ENCODE results near the gene GTSE1.

Gene GTSE1

DNA sequence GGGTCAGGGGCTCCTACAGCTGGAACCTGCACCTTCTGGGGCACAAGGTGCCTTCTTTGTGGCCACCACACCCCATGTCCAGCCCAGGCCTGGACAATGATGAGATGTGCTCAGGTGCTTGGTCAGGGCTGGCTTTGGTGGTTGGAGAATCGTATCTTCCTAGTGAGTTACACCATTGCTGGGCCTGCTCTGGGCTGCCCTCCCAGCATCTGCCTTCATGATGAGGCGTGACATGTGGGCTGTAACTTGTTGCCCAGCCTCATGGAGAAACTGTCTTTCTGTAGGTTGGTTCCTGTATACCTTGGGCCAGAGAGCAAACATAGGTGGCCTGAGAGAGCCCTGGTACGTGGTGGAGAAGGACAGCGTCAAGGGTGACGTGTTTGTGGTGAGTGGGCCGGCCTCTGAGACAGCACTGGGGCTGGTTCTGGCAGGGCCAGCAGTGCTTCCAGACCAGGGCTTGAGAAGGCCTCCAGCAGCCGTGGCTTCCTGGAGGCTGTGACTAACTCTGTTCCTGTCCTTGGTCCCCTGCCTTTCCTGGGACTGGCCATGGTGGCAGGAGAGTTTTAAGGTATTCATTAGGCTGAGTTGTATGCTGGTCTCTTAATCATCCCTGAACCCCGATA lies 56.9 kb downstream of the GTSE1 start:
- DNase-seq (ENCODE audit: low spot score), result no peak

DNA sequence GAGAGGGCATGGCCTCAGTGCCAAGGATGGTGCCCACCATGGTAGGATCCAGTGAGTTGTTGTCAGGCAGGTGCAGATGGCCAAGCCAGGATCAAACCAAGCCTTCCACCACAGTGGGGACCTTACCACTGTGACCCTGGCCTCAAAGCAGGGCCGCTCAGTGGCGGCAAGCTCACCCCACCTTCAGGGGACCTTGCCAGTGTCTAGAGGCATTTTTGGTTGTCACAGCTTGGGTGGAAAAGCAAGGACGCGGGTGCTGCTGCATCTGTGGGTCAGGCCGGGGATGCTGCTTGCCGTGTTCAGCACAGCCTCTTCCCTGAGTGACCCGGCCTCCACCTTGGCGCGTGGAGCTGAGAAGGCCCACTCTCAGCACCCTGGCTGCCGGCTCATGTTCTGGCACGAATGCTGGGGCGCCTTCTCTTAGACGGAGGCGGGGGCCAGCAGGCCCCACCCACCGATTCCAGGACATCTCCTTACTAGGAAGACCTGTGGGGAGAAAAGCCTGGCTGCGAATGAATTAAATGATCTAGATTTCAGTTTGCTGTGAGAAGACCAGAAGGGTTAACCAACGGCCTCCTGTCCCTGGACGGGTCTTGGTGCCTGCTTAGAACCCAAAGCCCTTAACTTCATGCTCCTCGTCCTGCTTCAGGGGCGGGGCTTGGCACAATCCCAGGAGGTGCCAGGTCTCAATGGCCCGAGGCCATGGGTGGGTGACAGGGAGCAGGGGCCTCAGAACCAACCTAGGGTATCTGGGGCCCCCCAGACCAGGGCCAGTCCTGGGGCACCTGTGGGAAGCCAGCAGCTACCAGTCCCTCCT lies 57.7 kb downstream of the GTSE1 start:
- DNase-seq (ENCODE audit: low spot score), result no peak

DNA sequence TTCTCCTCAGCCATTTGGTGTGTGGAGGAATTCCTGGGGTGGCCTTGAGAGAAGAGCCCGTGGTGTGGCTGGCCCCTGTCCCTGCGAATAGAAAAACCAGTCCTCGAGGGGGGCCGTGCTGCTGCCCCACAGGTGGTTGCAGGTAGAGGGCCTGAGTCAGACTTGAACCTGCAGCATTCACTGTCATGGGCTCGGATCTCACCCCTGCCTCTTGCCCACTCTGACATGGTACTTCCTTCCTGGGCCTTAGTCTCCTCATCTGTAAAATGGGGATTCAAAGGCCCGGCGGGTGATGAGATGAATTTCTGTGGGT lies 58.3 kb downstream of the GTSE1 start:
- DNase-seq (ENCODE audit: low spot score), result no peak

DNA sequence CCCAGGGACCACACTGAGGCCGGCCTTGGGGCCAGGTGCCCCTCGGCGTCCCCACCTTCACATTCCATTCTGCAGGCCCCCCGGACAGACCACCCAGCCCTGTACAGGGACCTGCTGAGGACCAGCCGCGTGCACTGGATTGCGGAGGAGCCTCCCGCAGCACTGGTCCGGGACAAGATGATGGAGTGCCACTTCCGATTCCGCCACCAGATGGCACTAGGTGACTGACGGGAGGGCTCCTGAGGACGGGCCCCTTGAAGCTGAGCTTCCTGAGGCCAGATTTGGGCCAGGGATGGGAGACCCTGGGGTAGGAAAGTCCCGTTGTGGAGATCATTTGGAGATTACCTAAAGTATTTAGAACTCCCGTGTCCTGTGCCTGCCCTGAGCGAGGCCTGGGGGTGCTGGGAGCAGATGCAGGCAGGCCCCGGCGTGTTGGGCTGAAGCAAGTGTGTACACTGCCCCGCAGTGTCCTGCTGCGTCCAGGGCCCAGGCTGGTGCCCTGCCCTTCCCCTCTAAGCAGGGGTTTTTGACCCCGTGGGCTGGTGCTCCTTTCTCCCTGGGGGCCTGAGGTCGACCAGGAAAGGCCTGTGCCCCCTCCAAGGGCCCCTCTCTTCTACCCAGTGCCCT lies 58.8 kb downstream of the GTSE1 start:
- peak; percentile 87 for DNase-seq (ENCODE audit: low spot score)

GRCh38 chr22:46355996-46356471 lies 59.4 kb downstream of the GTSE1 start:
- no peak for DNase-seq (ENCODE audit: low spot score)

DNA sequence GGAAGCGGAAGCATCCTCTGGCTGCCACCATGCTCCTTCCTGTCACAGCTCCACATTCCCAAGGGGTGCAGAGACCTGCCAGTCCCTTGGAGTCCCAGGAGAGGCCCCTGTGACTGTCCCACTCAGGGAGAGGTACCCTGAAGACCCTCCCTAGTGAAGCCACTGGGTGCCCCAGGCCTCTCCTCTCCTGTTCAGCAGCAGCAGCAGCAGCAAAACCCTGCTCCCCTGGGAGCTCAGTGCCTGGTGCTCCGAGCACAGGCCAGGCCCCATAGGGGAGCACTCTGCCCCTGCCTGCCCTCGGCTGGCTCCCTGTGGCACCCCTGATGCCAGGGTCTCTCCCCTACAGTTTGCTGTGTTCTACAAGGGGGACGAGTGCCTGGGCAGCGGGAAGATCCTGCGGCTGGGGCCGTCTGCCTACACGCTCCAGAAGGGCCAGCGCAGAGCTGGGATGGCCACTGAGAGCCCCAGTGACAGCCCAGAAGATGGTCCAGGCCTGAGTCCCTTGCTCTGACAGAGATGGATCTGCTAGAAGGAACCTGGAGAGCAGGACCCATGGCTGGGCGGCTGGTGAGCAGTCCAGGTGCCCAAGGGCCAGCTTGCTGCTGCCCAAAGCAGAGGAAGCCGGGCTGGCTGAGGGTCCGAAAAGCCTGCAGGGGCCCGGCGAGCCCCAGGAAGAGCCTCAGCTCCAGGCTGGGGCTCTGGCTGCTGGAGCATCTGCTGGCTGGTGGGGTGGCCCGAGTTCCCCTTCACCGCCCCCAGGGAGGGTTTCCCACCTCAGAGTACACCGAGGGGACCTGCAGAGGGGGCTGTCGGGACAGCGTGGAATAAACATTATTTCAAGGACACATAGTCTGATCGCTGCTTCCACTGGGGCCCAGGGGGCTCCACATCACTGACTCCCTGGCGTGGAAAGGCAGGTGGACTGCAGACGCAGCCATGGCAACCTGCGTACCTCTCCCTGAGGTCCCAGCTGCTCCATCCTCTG lies 60.1 kb downstream of the GTSE1 start:
- DNase-seq (ENCODE audit: low spot score), result no peak

DNA sequence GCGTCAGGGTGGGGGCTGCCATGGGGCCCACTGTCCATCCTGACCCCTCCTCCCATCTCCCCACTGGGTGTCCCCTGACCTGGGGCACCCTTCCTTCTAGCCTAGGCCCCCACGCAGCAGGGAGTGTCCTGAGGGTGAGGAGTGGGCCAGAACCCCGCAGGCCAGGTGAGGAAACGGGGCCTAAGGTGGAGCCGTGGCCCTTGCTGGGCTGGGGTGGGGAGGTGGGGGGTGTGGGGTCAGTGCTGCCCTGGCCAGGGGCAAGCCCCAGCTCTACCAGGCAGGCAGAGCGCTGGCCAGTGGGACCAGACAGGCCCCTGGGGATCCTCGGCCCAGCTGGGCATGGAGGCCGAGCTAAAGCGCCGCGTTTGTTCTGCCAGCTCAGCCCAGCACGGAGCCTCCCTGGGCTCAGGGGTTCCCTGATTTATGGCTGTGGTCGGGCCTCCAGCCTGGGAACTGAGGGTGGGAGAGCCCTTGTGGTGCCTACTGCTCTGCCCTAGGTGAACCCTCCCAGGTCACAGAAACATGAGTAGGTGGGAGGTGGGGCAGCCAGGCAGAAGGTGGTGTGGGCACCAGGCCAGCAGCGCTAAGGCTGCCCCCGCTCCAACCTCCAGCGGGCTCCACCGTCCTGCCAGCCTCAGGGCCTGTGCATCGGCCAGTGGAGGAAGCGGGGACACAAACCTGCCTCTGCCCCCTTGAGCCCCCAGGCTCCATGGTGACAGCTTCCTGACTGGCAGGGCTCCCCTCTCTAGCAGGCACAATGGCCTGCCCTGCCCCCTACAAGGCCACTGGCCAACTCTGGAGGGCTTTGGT lies 61.2 kb downstream of the GTSE1 start:
- no peak for DNase-seq (ENCODE audit: low spot score)

- DNase-seq (ENCODE audit: low spot score), result no peak
Measured at GRCh38 chr22:46358766-46359165, 62.1 kb downstream of the GTSE1 start.

DNA sequence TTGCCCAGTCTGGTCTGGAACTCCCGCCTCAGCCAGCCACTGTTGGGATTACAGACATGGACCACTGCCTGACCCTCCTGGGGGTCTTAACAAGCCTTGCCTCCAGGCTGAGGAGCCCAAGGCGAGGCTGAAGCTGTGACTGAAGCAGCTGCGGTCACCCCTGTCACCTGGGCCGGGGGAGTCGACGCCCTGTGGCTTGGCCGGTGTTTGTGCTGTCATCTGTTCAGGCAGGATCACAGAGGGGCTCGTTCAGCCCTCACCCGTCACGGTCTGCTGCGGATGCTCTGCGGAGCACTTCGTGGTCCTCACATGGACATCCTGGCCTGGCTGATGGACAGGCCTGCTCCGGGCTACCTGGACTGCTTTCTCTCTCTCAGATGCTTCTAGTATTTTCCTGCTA lies 62.7 kb downstream of the GTSE1 start:
- DNase-seq (ENCODE audit: low spot score), result no peak

DNA sequence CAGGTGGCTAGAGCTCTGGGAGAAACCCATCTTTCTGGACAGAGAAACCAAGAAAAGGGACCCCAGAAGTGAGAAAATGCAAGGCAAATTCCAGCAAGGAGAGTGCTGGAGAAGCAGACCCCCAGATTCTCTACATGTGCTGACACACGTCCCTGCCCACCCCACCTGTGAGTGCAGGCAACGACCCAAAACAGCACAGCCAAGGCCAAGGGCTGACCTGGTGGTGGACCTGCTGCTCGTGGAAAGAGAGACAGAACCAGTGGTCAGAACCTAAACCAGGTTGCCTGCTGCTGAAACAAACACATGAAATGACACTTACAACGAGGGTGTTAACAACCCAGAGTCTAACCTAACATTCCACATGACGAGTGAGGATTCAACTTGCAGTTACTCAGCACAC lies 63.4 kb downstream of the GTSE1 start:
- DNase-seq (ENCODE audit: low spot score), result no peak

DNA sequence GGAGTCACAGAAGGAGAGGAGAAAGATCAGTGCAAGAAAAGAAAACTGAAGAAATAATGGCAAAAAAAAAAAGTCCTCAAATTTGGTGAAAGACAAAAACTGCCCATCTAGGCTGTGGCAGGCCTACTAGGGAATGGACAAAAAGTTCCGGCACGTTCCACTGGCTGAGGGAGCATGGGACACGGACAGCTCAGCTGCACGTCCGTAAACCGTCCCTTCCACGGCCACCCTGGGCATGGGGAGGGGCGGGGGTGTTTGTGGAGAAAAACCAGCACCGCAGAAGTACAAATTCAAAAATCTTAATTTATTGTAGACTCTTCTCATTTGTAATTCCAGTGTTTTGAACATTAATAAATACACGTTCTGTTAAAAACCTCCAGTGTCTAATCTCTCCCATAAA lies 64.2 kb downstream of the GTSE1 start:
- no peak for DNase-seq (ENCODE audit: low spot score)

DNA sequence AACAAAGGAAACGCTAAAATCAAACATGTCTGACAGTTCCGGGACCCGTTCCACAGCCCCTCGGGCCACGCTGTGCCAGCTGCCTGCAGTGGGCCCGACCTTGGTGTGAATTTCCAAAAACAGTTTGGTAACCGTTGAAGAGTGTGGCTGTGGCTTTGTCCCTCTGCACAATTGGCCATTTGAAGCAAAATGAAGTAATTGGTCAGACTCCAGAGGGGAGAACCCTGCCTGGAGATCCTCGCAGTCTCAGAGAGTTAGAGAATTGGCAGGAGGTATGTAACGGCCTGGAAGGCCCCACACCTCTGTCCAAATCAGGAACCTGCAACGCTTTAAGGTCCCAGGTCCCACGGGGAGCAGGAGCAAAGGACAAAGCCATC lies 65.1 kb downstream of the GTSE1 start:
- no peak for DNase-seq (ENCODE audit: low spot score)

- peak; percentile 26 for DNase-seq (ENCODE audit: low spot score)
Measured at GRCh38 chr22:46362203-46362933, 65.7 kb downstream of the GTSE1 start.

- no peak for DNase-seq (ENCODE audit: low spot score)
Measured at GRCh38 chr22:46362934-46363515, 66.4 kb downstream of the GTSE1 start.

DNA sequence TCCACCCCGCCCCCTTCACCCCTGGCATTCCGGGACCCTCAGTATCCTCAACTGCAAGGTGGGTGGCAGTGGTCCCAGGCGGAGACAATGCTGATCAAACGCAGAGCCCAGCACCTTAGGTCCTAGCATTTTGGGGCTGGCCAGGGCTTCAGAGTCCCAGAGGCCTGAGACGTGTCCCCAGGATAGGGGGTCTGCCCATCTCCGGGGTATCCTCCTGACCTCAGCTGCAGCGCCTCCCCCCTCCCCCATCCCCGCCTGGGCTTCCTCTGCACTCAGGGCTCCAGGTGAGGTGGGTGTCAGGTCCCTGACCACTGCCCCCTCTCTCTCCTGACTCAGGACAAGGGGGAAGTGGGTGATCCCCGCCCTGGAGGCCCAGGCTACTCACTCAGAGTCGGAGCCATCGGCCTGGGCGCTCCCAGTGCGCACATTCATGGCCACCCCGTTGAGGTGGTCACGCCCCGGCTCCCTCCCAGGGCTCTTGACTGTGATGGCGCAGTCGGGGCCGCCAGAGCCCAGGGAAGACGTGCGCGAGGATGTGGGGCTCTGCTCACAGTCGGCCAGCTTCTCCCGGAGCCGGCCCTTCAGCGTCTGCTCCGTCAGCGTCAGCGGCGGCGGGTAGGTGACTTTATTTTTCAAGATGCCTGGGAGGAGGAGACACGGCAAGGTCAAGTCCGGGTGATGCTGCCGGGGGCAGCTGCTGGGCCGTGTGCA lies 67.1 kb downstream of the GTSE1 start:
- DNase-seq (ENCODE audit: low spot score), result no peak

GRCh38 chr22:46364341-46365165 lies 67.9 kb downstream of the GTSE1 start:
- no peak for DNase-seq (ENCODE audit: low spot score)

DNA sequence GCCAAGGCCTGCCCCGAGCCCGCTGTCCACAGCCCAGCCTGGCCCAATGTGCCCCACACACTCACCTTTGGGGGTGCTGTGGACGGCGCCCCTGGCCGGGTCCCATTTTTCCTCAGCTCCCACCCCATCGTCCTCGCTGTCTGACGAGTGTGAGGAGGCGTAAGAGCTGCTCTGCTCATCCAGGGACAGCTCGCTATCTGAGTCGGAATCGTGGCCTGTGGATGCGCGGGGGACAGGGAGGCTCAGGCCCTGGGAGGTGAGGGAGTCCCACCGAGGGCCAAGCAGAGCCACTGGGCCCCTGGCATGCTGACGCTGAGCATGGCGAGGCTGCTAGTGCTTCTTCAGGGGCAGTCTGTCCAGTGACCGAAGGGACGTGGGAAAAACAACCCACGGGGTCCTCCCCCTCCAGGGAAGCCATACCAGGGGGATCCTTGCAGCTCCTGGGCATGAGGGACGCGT lies 68.5 kb downstream of the GTSE1 start:
- no peak for DNase-seq (ENCODE audit: low spot score)

- no peak for DNase-seq (ENCODE audit: low spot score)
Measured at GRCh38 chr22:46366327-46366731, 69.7 kb downstream of the GTSE1 start.
